Stimulated activated CD8-positive, alpha-beta memory T cell treated with anti-CD3 and anti-CD28 coated beads, Interleukin-2, amount 100 ng/mL, for 1 hour (primary cell): ENCODE results near the gene CDC42BPB.

Experiments
- DNase-seq, 2 donors: peaks; one replicate each; pipeline ENCODE4 v3.0.0-alpha.2; 2020; ENCODE audit warnings: low read depth in 2 of 2

CDC42BPB gene, protein sequence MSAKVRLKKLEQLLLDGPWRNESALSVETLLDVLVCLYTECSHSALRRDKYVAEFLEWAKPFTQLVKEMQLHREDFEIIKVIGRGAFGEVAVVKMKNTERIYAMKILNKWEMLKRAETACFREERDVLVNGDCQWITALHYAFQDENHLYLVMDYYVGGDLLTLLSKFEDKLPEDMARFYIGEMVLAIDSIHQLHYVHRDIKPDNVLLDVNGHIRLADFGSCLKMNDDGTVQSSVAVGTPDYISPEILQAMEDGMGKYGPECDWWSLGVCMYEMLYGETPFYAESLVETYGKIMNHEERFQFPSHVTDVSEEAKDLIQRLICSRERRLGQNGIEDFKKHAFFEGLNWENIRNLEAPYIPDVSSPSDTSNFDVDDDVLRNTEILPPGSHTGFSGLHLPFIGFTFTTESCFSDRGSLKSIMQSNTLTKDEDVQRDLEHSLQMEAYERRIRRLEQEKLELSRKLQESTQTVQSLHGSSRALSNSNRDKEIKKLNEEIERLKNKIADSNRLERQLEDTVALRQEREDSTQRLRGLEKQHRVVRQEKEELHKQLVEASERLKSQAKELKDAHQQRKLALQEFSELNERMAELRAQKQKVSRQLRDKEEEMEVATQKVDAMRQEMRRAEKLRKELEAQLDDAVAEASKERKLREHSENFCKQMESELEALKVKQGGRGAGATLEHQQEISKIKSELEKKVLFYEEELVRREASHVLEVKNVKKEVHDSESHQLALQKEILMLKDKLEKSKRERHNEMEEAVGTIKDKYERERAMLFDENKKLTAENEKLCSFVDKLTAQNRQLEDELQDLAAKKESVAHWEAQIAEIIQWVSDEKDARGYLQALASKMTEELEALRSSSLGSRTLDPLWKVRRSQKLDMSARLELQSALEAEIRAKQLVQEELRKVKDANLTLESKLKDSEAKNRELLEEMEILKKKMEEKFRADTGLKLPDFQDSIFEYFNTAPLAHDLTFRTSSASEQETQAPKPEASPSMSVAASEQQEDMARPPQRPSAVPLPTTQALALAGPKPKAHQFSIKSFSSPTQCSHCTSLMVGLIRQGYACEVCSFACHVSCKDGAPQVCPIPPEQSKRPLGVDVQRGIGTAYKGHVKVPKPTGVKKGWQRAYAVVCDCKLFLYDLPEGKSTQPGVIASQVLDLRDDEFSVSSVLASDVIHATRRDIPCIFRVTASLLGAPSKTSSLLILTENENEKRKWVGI (N-terminal part only)

DNA sequence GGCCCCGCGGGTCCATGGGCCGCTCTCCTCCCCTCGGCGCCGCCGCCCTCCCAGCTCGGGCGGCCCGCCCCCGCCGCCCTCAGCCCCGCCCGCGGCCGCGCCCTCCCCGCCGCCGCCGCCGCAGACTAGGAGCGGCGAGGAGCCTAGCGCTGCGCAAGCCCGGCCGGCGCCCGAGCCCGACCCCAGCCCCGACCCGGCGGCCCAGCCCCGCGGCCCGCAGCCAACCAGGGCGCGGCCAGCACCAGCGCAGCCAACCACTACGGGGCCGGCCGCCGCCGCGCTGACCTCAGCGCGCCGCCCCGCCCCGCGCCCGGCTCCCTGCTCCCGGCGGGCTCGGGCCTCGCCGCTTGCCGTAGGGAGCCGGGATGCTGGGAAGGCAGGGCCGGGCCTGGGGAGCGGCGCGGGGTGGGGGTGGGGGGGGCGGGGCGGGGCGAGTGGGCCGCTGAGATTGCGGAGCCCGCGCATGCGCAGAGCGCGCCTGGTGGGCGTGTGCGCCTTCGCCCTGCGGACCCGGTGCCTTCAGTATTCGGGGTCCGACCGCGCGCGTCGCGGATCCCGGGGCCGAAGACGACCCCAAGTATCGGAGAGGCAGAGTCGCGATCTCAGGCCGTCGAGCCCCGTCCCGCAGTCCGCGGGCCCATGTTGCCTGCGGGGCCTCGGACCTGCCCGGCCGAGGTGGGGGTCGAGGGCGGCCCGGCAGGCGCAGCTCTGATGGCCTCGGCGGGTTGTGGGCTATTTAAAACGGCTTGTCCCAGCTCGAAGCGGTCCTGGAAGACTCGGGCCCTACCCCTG is at the start of gene CDC42BPB:
Gene CDC42BPB, minus strand, starts transcription at position 178 of the 792 bp plus-strand sequence. CDS start 376 bp downstream, outside the sequence.
- peak in 1 of 2 donors; percentile 32 for DNase-seq

DNA sequence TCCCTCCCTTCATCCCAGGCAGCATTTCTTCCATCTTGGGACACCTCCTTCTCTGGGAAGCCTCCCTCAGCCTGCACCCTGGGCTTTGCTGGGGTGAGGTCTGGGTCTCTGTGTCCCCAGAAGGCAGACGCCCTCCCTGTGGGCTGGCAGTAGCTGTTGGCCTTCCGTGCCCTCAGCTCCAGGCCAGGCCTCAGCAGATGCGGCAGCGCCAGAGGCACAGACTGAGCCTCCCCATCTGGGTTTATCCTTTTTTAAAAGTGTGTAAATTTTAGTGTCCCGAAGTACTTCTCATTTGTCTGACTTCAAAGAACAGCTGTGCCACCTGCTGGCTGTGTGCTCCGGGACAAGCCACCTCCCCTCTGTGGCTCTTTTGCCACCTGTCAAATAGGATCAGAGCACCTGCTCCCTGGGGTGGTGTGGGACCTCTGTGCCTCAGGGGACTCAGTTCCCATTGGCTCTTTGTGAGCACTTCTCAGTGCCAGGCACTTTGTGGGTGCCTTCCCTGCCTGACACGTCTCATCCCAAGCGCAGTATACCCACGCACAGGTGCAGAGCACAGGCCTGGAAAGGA is 48.3 kb upstream of the CDC42BPB start:
- no peak for DNase-seq

DNA sequence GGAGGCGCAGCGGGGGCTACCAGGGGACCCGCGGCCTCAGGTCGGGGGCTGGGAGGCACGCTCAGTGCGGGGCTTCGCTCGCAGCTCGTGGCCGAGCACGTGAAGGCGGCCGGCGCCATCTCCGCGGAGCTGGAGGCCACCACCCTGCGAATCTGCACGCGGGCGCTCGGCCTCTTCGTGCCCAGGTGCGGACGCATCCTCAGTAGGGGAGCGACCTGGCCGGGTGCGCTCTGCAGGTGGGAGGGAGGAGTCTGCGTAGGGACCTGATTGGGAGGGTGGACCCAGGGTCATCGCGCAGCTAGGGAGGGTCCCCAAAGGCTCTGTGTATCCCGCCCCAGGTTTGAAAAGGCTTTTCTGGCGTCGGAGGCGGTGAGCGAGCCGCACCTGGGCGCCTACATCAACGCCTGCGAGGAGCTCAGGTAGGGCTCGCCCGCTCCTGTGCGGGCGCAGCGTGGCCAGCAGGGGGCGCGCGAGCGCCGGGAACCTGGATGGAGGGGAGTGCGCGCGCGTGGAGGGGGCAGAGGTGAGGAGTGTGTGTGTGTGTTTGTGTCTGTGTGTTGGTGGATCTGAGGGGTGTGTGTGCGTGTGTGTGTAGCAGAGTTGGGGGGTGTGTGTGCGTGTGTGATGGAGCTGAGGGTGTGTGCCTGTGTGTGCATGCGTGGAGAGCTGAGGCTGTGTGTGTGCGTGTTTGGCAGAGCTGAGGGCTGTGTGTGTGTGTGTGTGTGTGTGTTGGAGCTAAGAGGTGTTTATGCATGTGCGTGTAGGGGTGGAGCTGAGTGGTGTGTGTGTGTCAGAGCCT is 47.5 kb upstream of the CDC42BPB start:
- DNase-seq, result peak; percentile 45 to 64

DNA sequence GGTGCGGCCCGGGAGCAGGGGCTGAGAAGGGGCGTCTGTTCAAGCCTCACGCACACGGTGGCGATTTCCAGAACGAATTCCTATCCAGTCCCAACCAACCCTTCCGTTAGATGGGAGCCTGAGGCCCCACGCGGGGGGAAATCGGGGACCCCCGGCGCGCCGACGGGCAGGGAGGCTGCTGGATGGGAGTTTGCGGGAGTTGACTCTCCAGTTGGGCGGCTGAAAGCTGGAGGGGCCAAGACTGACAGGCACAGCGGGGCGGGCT is 47.0 kb upstream of the CDC42BPB start:
- no peak for DNase-seq

DNA sequence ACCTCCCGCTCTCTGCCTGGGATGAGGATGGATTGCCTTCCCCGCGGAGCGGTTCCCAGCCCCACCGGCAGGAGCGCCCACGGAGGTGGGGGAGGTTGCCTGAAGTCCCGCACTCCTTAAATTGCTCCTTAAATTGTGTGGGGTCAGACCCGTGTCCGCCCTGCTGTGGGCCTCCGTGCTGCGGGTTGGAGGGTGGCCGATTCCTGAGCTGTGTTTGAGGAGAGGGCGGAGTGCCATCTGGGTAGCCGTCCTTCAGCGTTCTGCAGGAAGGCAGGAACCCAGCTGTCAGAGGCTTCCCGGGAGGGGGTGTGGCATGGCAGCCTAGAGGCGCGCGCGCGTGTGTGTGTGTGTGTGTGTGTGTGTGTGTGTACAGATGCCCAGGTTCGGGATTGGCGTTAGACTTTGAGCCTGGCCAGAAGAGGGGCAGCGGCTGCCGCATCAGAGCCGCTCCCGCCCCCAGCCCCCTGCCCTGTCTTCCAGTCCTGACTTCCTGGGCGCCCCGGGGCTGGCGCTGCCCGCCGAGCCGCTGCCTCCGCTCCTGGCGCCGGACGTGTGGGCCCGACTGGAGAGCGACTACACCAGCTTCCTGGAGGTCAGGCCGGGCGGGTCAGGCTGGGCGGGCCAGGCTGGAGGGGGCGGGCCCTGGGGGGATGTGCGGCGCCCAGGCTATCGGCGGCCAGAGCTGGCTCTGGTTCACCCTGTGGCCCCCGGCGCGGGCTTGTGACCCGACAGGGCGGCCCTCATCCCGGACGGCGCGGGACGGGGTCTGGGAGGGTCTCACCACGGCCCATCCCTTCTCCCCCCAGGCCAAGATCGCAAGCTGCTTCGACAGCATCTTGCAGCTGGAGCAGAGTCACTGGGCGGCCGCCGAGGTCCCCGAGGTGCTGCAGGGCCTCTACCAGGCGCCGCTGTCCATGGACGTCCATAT is 46.4 kb upstream of the CDC42BPB start:
- no peak for DNase-seq

DNA sequence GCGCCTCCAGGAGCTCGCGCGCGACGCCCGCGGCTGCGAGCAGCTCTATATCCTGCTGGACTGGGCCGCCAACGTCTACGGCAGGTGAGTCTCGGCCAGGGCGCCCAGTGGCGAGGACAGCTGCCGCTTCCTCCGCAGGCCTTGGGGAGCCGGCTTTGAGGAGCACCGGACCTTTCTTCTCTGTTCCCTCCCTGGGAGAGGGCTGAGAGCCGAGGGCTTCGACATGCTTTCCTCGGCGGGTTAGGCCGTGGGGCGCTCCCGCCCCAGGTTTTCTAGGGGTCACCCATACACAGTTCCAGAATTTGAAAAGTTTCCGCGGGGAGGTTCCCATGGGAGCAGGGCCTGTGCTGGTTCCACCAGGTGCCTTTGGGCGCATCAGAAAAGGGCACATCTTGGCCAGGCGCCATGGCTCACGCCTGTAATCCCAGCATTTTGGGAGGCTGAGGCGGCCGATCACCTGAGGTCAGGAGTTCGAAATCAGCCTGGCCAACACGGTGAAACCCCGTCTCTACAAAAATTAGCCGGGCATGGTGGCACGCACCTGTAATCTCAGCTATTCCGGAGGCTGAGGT is 45.4 kb upstream of the CDC42BPB start:
- no peak for DNase-seq

DNA sequence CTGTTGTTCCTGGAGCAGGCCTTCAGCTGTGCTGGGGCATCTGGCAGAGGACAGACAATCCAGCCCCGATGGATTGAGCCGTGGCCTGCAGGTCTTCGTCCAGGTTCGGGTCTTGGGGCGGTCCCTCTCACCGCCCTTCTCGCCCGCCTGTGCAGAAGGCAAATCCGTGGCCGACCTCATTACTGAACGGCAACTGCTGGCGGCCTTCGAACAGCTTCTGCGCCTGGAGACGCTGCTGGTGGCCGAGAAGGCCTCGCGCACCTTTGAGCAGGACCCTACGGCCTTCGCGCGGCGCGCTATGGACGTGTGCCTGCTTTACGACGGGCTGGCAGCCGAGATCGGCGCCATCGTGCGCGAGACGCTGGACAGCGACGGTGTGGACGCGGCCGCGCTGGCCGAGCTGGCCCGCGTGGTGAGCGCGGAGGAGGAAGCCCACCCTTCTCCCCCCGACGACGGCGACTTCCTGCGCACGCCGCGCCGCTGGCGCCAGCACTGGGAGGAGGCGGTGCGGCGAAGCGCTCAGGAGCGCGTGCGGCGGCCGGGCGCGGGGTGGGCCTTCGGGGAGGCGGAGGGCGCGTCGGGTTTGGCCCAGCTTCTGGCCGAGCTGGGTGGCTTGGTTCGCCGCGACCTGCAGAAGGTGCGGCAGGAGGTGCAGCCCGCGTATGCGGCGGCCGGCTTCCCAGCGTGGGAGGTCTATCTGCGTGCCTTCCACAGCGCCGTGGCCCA is 44.8 kb upstream of the CDC42BPB start:
- DNase-seq, result no peak

DNA sequence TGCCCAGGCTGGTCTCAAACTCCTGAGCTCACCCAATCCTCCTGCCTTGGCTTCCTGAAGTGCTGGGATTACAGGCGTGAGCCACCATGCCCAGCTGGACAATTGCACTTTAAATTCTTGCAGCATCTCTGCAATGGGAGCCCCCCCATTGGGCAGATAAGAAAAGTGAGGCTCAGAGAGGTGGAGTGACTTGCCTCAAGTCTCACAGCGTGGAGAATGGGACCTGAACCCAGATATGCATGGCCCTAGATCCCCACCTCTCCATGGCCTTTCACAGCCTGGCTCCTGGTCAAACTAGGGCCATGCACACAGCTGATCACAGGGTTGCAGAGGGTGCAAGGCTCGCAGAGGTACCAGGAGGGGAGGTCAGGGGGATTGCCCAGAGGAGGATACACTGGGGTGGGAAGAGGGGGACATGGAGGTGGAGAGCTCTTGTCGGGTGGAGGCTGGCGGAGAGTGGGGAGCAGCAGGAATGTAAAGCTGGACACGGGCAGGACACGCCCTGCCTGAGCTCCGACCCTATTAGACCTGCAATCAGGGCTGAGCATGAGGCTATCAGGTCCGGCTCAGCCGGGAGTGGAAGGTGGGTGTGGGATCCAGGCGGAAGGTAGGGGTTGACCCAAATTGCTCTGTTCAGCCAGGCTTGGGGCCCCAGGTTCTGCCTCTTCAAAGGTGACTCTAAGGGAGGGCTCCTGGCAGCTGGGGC is 44.1 kb upstream of the CDC42BPB start:
- DNase-seq, result no peak

DNA sequence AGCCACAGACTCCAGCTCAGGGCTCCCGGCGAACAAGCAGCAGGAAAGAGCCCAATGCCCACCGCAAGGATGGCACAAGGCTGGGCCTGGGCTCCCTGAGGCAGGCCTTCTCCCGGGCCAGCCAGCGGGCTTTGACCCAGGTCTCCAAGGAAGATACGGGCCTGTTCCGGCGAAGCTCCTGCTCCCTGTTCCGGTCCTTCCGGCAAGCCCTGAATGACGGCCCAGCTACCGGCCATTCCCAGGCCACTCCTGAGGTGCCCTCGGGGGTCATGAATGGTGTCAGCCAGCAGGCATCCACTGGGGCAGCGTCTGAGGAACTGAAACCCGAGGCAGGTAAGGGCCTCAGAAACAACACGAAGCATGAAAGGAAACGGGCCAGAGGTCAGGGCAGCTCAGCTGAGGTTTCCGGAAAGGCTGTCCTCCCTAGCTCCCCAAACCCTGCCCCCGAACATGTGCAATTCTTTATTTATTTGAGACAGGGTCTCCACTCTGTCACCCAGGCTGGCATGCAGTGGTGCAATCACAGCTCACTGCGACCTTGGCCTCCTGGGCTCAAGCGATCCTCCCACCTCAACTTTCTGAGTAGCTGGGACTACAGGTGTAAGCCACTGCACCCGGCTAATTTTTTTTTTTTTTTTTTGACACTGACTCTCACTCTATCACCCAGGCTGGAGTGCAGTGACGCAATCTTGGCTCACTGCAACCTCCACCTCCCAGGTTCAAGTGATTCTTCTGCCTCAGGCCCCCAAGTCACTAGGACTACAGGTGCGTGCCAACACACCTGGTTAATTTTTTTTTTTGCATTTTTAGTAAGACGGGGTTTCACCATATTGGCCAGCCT is 43.2 kb upstream of the CDC42BPB start:
- DNase-seq, result no peak

DNA sequence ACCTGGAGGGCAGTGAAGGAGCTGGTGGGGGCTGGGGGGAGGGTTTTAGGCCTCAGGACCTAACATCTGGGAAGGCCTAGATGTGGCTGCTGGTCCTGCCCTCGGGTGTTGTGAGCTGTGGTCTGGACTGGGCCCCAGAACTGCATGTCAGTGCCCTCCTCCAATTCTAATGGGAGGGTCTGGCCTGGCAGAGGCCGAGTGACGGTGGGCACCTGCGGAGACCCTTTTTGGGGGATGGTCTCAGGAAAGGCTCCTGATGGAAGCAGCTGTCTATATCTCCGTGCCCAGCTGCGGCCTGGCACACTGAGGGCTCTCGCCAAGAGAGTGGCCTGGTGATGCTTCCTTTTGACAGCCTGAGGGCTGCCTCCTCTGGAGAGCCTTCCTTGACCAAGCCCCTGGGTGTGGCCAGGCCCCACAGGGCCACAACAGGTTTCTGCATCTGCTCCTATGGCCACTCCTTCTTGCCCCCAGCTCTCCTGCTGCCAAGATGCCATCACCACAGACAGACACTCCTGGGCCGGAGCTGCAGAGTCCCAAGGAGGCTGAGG is 42.5 kb upstream of the CDC42BPB start:
- DNase-seq, result no peak

DNA sequence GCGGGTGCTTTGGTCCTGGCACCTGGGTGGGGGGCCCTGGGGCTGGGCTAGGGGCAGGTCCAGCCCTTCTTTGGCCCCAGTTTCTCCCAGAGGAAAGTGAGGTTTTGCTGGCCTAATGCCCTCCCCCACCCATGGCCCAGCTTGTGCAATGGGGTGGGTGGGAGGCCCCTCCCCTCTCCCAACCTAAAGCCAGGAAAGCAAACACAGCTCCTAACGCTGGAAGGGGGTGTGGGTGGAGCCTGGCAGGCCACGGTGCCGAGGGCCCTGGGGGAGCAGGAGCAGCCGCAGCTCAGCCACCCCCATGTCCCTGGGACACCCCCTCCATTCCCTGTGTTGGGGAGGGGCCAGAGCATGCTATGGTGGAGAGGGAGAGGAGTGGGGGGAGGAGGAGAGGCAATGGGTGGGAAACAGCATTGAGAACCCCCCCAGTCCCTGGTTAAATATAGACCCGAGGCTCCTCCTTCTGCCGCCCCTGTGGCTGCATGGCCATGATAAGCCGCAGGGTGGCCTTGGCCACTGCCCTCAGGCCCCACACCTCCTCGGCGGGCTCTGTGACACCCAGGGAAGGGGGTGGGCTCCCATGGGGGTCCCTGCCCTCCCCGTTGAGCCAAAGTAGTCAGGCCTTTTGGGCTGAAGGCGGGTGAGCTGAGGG is 41.9 kb upstream of the CDC42BPB start:
- DNase-seq, result no peak

DNA sequence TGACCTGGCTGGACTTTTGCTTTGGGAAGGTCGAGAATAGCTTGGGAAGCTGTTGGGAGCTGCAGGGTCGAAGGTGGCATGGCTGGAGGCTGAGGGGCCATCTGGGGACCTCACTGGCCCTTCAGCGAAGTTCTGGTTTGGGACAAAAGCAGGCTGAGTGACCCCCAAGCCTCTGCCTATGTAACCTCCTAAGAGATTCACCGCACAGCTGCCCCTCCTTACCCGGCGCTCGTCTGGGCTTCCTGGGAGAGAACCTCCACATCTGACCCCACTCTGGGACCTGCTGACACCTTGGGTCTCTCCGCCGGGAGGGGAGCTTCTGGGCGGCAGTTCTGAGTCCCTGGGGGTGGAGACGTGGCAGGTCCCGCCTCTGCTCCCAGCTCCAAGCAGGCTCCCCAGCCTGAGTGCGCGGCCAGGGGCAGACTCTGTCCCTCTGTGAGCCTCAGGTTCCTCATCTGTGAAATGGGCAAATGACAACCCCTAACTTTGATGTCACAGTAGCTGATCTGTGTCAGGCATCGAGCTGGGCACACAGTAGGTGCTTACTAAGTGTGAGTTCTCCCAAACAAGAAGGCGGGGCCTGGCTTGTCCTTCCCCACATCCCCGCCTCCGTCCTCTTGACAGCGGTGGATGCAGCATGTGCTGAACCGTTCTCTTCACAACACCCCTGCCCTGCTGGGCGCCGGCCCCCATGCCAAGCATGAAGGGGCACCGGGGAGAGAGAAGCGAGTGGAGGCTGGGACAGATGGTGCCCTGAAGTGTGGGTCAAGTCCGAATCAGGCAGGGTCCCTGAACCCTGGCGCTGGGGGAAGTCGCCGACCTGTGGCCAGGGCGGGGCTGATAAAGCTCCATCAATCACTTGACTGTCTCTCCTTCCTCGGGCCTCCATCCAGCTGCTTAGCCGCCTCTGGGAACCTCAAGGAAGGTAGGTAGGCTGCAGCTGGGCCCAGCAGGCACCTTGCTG is 40.9 kb upstream of the CDC42BPB start:
- DNase-seq, result no peak

DNA sequence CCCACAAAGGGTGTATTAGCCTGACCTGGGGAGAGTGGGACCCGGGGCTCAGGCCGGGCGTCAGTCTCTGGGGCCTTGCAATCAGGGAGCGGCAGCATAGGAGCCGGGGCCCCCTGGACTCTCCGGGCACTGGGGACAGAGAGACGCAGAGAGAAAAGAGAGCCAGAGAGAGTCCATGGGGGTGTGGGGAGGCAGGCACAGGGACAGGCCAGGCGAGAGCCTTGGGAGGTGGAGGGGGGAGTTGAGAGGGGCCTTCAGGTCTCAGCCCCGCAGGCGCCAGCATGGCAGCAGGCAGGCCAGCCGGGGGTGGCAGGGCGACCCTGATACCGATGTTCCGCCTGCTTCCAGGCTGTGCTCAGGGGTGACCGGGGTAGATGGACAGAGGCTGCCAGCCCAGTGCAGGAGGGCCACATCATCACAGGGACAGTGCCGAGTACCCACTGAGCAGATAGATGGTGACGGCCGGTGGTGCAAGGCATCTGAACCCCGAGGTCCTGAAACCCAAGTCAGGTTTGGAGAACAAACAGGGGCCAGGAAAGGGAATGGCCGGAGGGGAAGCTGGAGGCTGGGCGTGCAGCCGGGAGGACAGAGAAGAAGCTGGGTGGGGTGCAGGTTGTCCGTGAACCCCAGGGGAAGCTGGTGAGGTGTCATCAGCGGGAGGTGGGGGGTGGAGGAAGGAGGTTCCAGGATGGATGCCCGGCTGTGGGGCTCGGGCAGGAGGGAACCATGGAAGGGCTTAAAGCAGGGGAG is 40.1 kb upstream of the CDC42BPB start:
- no peak for DNase-seq

DNA sequence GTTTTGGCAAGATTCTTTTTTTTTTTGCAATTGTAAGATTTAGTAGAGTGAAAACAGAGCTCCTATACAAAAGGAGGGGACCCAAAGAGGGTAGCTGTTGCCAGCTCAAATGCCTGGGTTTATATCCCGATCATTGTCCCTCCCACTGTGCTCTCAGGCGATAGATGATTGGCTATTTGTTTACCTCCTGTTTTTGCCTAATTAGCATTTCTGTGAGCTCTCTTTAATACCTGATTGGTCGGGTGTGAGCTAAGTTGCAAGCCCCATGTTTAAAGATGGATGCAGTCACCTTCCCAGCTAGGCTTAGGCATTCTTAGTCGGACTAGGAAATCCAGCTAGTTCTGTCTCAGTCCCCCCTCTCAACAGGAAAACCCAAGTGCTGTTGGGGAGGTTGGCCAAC is 39.0 kb upstream of the CDC42BPB start:
- DNase-seq, result no peak
